Measurements from ENCODE around the gene INS.
"Not testable (repeated sequence)": the region's sequence is repeated elsewhere in the genome, so short reads cannot be mapped to it uniquely, and the experiment has no call there.

INS gene

GRCh38 chr11:2131371-2132236 lies 29.4 kb downstream of the INS start:
- DNase-seq = no peak

- DNase-seq = no peak
Observed at GRCh38 chr11:2130881-2131352, 30.1 kb downstream of the INS start.

GRCh38 chr11:2129699-2130366 lies 31.2 kb downstream of the INS start:
- no peak for DNase-seq

GRCh38 chr11:2129308-2129698 lies 31.7 kb downstream of the INS start:
- no peak for DNase-seq

- DNase-seq = no peak
Observed at GRCh38 chr11:2128511-2129307, 32.3 kb downstream of the INS start.

- no peak for DNase-seq
Observed at GRCh38 chr11:2128130-2128510, 32.9 kb downstream of the INS start.

- DNase-seq = no peak
Observed at GRCh38 chr11:2127482-2128129, 33.4 kb downstream of the INS start.

GRCh38 chr11:2126520-2127085 lies 34.4 kb downstream of the INS start:
- DNase-seq = no peak

GRCh38 chr11:2124736-2125484 lies 36.1 kb downstream of the INS start:
- DNase-seq = not testable (repeated sequence)

GRCh38 chr11:2123628-2123960 lies 37.4 kb downstream of the INS start:
- no peak for DNase-seq

GRCh38 chr11:2122907-2123627 lies 37.9 kb downstream of the INS start:
- DNase-seq = no peak

GRCh38 chr11:2122222-2122906 lies 38.6 kb downstream of the INS start:
- DNase-seq = no peak

- DNase-seq = no peak
Observed at GRCh38 chr11:2121227-2122130, 39.5 kb downstream of the INS start.

- no peak for DNase-seq
Observed at GRCh38 chr11:2120359-2121100, 40.5 kb downstream of the INS start.

- DNase-seq = no peak
Observed at GRCh38 chr11:2118677-2119076, 42.3 kb downstream of the INS start.

- DNase-seq = no peak
Observed at GRCh38 chr11:2116680-2117079, 44.3 kb downstream of the INS start.

- DNase-seq = no peak
Observed at GRCh38 chr11:2115308-2115707, 45.7 kb downstream of the INS start.

- DNase-seq = no peak
Observed at GRCh38 chr11:2114430-2115241, 46.4 kb downstream of the INS start.

Data from central memory CD4-positive, alpha-beta T cell (primary cell).